A172 (cell line): ENCODE data around the gene VSIR. TPM values are rescaled to one million over a fixed set of nuclear protein-coding genes. Genes with fewer than 3 reads are reported as not detected.
A peak's percentile ranks its signal among the peaks of the same experiment; 100 is the strongest.

Experiments used
- DNase-seq: peaks from one replicate; pipeline ENCODE4 v3.0.0-alpha.2; 2015; ENCODE audit warnings: low spot score
- total RNA-seq: library from RNA; depleted of rRNA; stranded (reverse); fragments of >200 nt; shearing (Covaris generic); gene quantifications from 2 replicates; pipeline ENCODE4 v1.2.3, GENCODE V29; 2014

Gene VSIR
- total RNA-seq, 1 experiment from 2014 or later = 4.9 TPM

DNA sequence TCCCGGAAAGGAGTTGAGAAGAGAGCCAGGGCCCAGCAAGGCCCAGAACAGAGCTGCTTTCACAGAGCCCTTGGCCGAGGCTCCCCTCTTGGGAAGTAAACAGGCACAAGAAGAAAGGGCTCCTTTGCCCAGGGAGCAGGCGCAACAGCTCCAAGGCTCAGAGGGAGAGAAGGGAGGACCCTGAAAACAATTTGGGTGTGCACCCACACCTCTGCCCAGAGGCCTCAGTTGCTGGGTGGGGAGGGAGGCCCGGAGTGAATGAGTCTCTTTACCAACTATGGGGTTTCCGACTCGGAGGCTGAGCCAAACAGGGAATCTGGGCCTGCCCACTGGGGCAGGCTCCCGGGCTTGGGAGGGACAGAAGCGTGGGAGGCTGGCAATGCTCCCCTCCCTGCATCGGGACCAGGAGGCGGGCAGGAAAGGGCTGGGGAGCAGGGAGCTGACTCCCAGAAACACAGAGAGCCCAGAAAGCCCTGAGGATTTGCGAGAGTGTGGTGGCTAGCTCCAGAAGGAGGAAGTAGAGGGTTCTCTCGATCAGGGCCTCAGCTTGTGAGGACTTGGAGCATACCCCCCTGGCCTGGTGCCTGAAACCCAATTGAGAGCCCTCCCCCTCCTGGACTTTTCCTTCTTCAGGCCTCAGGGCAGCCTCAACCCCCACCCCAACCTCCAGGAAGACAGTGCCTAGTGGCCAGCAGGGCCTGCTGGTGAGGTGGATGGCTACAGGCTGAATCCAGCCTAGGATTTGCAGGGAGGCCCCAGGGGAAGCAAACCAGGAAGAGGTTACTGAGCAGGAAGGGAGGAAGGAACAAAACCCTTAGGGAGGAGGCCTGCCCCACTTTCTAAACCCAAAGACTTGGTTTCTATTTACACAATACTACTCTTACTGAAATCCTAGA is 59.9 kb downstream of the VSIR start:
- DNase-seq = no peak

DNA sequence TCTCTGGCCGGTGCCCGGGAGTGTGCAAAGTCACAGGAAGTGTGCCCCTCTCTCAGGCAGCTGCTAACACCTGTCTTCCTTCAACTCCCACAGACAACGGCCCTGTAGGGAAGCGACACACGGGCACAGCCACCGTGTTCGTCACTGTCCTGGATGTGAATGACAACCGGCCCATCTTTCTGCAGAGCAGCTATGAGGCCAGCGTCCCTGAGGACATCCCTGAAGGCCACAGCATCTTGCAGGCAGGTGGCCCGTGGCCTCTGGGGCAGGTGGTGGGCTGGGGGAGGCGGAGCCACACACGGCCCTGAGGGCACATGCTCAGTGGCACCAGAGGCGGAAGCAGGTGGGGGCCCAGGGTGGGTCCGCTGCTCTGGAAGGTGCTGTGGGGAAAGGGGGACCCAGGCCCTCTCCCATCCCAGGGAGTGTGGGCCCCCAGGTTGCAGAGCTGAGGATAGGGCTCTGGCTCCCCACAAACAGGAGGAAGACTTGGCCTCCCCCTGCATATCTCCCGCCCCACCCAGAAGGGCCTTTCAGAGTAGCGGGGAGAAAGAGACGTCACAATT is 60.7 kb downstream of the VSIR start:
- no peak for DNase-seq

DNA sequence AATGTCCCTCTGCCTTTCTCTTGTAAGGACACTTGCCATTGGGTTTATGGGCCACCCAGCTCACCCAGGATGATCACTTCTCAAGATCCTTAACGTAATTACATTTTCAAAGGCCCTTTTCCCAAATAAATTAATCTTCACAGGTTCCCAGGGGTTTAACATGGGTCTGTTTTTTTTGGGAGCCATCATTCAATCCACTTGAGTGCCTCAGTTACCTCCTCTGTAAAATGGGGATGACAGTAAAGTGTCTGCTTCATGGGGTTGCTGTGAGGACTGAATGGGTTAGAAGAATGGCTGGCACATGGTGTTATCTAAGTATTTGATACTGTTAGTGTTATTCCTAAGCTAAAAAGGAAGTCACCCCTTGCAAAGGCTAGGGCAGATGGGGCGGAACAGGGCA is 61.1 kb downstream of the VSIR start:
- DNase-seq = no peak

DNA sequence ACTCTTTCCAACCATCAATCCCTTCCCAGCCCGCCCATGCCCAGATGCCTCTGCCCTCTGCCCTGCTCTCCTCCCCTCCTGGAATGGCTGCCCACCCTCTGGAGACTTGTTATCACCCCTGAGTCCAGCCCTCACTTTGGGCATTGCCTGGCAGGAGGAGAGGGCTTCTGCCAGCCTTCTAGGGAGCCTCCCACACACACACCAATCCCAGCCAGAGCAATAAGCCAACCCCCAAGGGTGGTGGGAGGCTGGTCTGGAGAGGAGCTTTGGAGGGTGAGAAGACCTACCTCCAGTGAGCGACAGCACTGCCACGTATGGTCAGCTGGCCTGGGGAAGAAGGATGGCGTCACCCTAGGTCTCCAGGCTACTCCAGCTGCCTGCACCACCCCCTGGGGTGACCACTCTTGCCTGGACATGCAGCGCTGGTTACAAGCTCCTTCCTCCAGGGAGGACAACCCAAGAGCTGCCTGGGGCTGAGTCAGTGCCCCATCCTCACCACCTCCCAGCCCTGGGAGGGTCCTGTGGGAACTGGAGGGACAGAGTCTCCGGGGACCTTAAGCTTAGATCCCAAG is 62.2 kb downstream of the VSIR start:
- DNase-seq = peak; percentile 16

DNA sequence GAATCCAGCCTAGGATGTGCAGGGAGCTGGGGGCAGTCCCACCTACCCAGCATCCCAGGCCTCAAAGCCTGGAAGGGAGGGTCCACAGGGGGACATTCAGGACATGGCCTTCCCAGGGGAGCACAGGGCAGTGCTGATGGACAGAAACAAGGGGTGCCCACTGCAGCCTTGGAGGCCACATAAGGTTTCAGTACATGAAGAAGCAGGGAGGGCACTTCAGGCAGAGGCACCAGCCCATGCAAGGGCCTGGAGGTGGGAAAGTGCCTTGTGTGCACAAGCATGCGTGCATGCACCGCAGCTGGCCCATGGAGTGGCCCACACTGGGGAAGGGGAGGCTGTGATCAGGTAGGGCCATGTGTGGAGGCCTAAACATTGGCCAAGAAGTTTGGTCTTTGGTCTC is 62.8 kb downstream of the VSIR start:
- DNase-seq = no peak

DNA sequence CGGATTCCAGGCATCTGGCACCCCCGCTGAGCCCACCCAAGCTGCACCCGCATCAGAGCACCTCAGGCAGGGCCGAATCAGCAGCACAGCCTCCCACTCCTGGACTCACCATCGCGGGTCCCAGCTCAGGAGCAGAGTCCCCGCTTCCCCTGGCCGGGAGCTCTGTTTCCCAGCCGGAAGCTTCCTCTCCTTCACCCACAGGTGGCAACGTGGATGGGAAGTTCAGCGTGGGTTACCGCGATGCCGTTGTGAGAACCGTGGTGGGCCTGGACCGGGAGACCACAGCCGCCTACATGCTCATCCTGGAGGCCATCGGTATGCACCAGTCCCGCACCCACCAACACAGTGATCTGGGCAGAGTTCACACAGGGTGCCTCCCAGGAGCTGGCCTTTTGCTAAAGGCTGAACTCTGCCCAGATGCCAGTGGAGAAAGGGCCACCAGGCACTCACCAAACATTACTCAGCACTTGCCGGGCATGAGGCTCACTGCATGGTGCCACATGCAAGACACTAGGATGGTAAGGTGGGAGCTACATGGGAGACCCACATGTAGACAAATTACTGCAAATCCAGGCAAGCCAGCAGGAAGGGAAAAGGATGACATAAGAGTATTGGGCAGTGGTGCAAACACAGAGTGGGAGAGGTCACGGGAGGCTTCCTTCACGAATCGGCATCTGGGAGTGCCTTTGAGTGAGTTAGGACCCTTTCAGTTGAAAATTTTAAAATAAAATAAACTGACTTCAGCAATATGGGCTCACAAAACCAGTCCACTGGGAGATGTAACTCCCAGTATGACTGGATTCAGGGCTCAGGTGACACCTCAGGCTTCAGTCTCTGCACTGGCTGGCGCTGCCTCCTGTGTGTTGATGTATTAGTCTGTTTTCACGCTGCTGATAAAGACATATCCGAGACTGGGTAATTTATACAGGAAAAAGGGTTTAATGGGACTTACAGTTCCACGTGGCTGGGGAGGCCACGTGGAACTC is 64.1 kb downstream of the VSIR start:
- no peak for DNase-seq

DNA sequence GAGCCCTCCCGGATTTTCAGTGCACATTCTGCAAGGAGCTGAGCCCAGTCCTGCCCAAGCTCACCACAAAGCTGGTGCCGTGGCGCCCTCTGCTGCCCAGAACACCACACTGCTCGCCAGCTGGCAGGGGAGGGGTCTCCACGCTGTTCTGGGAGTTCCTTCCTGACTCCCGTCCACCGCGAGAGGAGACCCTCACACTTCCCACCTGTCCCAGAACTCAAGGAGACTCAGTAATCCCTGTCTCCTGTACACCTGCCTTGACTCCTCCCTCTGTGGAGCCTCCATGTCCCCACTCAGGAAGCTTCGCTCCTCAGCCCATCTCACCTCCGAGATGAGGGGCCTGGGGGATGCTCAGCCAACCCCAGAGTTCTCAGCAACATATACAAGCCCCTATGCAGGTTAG is 65.0 kb downstream of the VSIR start:
- DNase-seq = peak; percentile 12

DNA sequence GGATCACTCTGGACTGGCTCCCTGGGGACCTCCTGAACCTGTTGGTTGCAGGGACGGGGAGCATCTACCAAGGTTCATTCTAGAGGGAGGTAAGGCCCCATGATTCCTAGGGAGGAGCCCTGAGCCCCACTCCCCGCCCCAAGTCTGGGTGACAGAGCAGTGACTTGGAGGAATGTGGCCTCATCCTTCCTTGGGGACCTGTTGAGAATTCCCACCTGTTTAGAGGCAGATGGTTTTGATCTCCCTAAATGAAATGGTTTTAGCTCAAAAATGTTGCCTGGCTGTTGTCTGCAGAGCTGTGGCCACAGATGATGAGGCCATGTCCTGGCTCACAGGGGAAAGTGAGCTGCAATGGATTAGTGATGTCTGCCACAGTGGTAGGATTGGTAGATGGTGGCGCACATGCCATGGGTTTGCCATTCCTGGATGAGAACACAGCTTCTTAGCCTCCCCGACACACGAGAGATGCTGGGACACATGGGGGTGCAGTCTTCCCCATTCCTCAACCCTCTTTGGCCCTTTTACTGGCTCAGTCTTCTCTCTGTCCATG is 66.0 kb downstream of the VSIR start:
- no peak for DNase-seq

DNA sequence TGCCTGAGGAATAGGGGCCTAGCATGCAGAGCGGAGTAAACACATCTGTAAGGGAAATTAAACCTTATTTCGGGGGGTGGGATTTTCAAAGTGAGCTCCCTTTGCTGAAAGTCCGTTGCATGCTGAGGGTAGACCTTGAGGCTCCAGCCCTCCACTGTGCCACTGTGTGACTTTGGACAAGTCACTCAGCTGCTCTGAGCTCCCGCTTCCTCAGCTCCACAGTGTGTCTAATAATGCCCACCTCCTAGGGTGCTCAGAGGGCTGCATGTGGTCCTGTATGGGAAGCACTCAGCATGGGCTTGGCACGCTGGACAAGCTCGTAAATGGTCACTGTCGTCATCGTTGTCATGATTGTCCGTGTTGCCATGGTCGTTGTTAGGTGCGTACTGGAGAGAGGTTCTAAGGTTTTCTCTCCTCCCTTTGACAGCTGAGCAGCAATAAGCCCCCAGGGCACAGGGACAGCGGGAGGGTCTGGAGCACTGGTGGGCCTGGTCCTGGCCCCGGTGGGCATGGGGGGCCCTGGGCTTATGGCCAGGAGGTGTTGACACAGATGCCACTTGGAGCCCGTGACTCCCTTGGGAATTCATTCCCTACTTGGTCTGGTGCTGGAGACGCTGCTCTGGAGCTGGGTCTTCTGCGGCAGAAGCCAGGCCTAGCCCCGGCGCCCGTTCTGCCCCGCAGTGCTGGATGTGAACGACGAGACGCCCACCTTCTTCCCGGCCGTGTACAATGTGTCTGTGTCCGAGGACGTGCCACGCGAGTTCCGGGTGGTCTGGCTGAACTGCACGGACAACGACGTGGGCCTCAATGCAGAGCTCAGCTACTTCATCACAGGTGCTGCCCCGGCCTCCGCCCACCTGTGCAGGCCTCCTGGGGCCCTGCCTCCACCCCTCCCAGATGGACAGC is 66.9 kb downstream of the VSIR start:
- DNase-seq = no peak

DNA sequence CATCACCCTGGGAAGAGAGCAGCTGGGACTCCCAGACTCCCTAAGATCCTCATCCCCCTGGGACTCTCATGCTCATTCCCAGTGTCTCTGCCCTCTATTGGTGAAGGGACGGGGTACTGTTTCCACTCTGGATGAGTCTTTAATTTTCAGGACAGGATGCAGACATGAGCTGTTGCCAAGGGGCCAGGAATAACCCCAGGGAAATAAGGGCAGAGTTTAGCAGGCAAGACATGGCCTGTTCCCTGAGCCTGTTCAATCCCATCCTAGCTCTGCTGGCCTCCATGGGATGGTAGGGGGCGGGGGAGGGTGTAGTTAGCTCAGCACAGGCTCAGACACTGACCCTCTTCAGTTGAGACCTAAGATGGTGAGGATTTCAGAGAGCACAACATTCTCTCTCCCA is 67.7 kb downstream of the VSIR start:
- no peak for DNase-seq

DNA sequence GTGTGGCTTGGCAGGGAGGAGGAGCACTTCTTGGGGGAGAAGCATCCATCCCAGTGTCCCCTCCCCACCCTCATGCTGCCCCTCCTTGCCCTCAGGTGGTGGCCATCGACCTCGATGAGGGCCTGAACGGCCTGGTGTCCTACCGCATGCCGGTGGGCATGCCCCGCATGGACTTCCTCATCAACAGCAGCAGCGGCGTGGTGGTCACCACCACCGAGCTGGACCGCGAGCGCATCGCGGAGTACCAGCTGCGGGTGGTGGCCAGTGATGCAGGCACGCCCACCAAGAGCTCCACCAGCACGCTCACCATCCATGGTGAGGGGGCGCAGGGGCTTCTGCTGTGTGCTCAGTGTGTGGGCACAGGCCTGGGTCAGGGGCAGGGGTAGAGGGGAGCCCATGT is 68.5 kb downstream of the VSIR start:
- DNase-seq = no peak

DNA sequence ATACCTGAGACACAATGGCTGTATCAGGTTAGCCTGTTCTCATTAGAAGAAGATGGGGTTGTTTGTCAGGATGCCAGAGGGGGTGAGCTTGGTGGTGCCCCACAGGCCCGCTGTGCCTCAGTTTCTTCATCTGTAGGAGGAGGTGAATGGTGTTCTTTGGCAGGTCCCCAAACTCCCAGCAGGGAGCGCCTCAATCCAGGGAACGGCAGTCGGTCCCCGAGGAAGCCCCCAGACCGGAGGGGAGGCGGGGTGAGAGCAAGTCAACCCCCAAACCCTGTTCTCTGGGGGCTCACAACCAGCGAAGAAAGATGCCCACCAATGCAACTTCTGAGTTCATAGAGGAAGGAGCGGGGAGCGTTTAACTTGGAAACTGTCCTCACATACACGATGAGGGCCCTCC is 69.7 kb downstream of the VSIR start:
- no peak for DNase-seq

DNA sequence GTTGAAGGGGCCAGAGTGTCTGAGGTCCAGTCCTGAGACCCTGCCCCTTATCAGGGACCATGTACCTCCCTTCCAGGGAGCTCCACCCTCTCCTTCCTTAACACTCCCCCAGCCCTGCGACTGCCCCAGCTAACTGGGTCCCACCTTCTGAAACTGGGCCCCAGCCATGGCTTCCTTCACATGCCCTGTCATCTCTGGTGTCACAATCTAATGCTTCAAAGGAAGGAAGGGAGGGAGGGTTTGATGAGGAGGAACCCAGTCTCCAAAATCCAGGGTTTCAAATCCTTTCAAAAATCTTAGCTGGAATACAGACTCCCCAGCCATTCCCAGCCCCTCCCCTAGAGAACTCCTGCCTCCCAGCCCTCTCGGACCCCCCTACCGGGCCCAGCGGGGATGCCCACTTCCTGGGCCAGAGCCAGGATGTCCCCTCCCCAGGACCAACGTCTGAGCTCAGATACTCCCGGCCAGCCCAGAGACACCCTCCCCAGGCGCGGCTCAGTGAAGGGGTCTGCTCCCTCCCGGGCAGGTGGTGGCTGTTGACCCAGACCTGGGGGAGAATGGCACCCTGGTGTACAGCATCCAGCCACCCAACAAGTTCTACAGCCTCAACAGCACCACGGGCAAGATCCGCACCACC is 71.7 kb downstream of the VSIR start:
- no peak for DNase-seq

DNA sequence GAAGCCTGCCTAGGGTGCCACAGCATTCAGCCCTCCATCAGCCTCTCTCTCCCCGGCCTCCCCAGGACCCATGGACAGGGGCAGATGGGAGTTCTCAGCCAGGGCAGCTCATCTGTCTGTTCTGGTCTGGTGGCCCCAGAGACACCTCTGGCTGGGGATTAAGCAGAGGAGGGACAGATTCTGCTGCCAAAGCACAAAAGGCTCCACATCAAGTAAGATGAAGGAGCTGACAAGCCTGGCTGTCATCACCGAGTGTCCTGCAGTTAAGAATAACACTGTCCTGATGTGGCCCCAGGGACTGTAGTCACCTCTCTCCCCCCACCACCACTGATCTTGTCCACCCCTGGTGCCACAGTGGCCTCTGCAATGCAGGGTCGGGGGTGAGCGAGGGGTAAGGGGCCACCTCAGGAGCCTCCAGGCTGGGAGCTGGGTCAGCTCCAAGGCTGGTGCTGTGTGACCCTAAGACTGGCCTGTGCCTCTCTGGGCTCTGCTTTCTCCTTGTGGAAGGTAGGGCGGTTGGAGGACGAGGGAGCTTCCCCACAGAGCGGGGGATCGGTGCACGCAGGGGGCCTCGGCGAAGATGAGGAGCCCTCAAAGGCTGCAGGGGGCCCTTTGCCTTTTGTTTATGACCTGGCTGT is 72.5 kb downstream of the VSIR start:
- no peak for DNase-seq

DNA sequence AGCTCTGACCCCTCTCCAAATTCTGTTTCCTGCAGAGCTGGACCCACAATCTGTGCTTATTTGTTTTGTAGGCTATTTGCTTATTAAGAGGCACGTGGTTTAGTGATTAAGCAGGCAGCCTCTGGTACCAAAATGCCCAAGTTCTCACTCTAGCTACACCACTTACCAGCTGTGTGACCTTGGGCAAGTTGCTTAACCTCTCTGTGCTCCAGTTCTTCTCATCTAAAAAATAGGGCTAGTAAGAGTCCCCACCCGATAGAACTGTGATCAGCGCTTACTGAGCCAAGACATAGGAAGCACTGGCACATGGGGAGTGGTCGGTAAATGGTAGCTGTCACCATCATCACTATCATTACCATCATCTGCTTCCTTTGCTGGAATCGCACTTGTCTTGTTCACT is 74.6 kb downstream of the VSIR start:
- no peak for DNase-seq

DNA sequence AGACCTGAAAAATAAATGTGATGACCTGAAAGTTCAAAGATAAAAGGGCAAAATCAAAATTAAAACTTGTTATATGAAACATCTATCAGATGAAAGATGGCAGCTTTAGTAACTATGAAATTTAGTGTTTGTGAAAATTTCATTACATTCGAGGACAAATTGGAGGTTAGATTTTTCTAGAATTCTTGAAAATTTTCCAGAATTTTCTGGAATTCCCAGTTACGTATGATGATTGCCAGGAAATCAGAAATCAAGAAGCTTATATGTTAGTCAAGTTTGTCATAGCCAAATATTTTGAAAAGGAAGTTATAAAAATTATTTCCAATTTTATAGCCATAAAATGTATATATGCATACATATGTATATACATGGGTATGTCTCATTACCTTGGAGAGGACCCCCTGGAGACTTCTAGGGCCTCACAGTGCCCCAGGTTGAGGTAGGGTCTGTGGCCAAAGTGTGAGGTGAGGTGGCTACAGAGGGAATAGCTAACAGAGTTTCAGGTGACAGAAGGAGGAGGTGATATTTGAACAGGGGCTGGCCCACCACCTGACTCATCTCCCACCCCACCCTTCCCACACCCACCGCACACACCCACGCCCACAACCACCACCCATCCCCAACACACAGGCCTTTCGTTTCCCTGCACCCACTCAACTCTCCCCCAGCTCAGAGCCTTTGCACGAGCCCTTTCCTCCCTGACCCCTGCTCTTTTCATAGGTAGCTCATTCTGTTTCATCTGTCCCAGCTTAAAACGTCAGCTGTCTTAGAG is 75.2 kb downstream of the VSIR start:
- DNase-seq = no peak
